ENCODE results near the gene TMEM51.

- TF ChIP-seq POLR2A (IDR thresholded peaks at IDR 0.05), result no peak
- TF ChIP-seq, protein P1, sequence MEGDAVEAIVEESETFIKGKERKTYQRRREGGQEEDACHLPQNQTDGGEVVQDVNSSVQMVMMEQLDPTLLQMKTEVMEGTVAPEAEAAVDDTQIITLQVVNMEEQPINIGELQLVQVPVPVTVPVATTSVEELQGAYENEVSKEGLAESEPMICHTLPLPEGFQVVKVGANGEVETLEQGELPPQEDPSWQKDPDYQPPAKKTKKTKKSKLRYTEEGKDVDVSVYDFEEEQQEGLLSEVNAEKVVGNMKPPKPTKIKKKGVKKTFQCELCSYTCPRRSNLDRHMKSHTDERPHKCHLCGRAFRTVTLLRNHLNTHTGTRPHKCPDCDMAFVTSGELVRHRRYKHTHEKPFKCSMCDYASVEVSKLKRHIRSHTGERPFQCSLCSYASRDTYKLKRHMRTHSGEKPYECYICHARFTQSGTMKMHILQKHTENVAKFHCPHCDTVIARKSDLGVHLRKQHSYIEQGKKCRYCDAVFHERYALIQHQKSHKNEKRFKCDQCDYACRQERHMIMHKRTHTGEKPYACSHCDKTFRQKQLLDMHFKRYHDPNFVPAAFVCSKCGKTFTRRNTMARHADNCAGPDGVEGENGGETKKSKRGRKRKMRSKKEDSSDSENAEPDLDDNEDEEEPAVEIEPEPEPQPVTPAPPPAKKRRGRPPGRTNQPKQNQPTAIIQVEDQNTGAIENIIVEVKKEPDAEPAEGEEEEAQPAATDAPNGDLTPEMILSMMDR (IDR thresholded peaks at IDR 0.05), result no peak
These were observed 25.3 kb downstream of the TMEM51 start for GRCh38 chr1:15178571-15179484.

Data from lower leg skin (tissue), 3 donors.